SK-N-SH (cell line): ENCODE results near the gene XXYLT1. TPM values are rescaled to one million over a fixed set of nuclear protein-coding genes. Genes with fewer than 3 reads are reported as not detected.

Experiments used
- CTCF ChIA-PET: fragments of 300-600, 350-600 bp; formaldehyde crosslinking; extraction: SDS; loops from one replicate; lab custom pipeline; 2021; lab: Yijun Ruan, JAX
- POLR2A ChIA-PET: fragments of 350-600 bp; sonication (Branson Sonifier 250); formaldehyde crosslinking; extraction: SDS; loops from one replicate; lab custom pipeline; 2020; ENCODE audit warnings: antibody characterized with exemption, inconsistent platforms; lab: Yijun Ruan, JAX
- DNase-seq: peaks from one replicate; pipeline ENCODE4 v3.0.0; 2012
- H2AFZ ChIP-seq: fragments of 200-600 bp; sonication (generic); 2 replicates; pipeline ENCODE4 v1.8.1; 2016; ENCODE audit warnings: antibody characterized with exemption, mild to moderate bottlenecking, low read depth
- H3F3A ChIP-seq: fragments of 200-600 bp; sonication (generic); replicated peaks from 2 replicates; pipeline ENCODE3; 2016; ENCODE audit warnings: antibody characterized with exemption, mild to moderate bottlenecking; ENCODE audit not compliant: insufficient read depth
- H3K27ac ChIP-seq, 2 experiments: fragments of 200-500 bp in 1 of 2; fragments of 200-600 bp in 1 of 2; sonication (Bioruptor generic) in 1 of 2; sonication (generic), shearing (Covaris generic) in 1 of 2; 2 replicates each; pipeline versions ENCODE4 v1.5.1 to v1.6.1; 2014 to 2016; ENCODE audit warnings: low read depth in 2 of 2, inconsistent platforms in 1 of 2, low read length in 1 of 2, mild to moderate bottlenecking in 1 of 2, mixed read lengths in 1 of 2
- H3K27me3 ChIP-seq: fragments of 200-600 bp; sonication (generic), shearing (Covaris generic); 2 replicates; pipeline ENCODE4 v1.6.1; 2016; ENCODE audit warnings: mixed run types; ENCODE audit not compliant: insufficient read depth
- H3K36me3 ChIP-seq, 2 experiments: fragments of 200-500 bp in 1 of 2; fragments of 200-600 bp in 1 of 2; sonication (Bioruptor generic) in 1 of 2; sonication (generic) in 1 of 2; replicated peaks in 1 of 2; 2 replicates each; pipeline versions ENCODE3 to v1.5.1; 2014 to 2016; ENCODE audit warnings: low read length in 1 of 2, mild to moderate bottlenecking in 1 of 2; ENCODE audit not compliant: insufficient read depth in 2 of 2, control insufficient read depth in 1 of 2
- H3K4me1 ChIP-seq, 2 experiments: fragments of 200-500 bp in 1 of 2; fragments of 200-600 bp in 1 of 2; sonication (Bioruptor generic) in 1 of 2; sonication (generic), shearing (Covaris generic) in 1 of 2; 2 replicates each; pipeline versions ENCODE4 v1.5.1 to v1.6.1; 2014 to 2016; ENCODE audit warnings: low read depth in 1 of 2, low read length in 1 of 2, mixed run types in 1 of 2; ENCODE audit not compliant: insufficient read depth in 2 of 2, control insufficient read depth in 1 of 2
- H3K4me2 ChIP-seq: fragments of 200-600 bp; sonication (generic), shearing (Covaris generic); 2 replicates; pipeline ENCODE4 v1.6.1; 2017; ENCODE audit warnings: mixed run types
- H3K4me3 ChIP-seq, 2 experiments: fragments of 200-500 bp in 1 of 2; fragments of 200-600 bp in 1 of 2; sonication (Bioruptor generic) in 1 of 2; sonication (generic), shearing (Covaris generic) in 1 of 2; 2 replicates each; pipeline versions ENCODE4 v1.5.1 to v1.8.1; 2014 to 2016; ENCODE audit warnings: low read depth in 2 of 2, inconsistent platforms in 1 of 2, low read length in 1 of 2, mild to moderate bottlenecking in 1 of 2, mixed read lengths in 1 of 2, moderate library complexity in 1 of 2
- H3K79me2 ChIP-seq: fragments of 200-600 bp; sonication (generic); 2 replicates; pipeline ENCODE4 v1.8.1; 2017; ENCODE audit warnings: mild to moderate bottlenecking; ENCODE audit not compliant: insufficient read depth
- H3K9ac ChIP-seq: fragments of 200-600 bp; sonication (generic); 2 replicates; pipeline ENCODE4 v1.6.1; 2017; ENCODE audit warnings: mixed run types
- H3K9me2 ChIP-seq: fragments of 200-600 bp; sonication (generic); 2 replicates; pipeline ENCODE4 v1.6.1; 2017; ENCODE audit warnings: mixed run types
- H3K9me3 ChIP-seq: fragments of 200-600 bp; sonication (generic); 2 replicates; pipeline ENCODE4 v1.6.1; 2017; ENCODE audit warnings: mixed run types, mild to moderate bottlenecking, moderate library complexity
- H4K20me1 ChIP-seq: fragments of 200-600 bp; sonication (generic); 2 replicates; pipeline ENCODE4 v1.6.1; 2017; ENCODE audit warnings: mild to moderate bottlenecking, mixed run types; ENCODE audit not compliant: insufficient read depth
- CHD2 ChIP-seq: fragments of 150-350 bp; IDR thresholded peaks from 2 replicates; pipeline ENCODE4 v1.6.1; 2018; ENCODE audit warnings: low read length; ENCODE audit not compliant: partially characterized antibody
- CTCF ChIP-seq: fragments of 200-600 bp; sonication (generic); IDR thresholded peaks from 2 replicates; pipeline ENCODE4 v1.6.1; 2017; ENCODE audit warnings: antibody characterized with exemption, mild to moderate bottlenecking, moderate library complexity
- EZH2phosphoT487 ChIP-seq: fragments of 200-600 bp; sonication (generic); IDR thresholded peaks from 2 replicates; pipeline ENCODE4 v1.6.1; 2017; ENCODE audit warnings: low read depth, mixed run types, mild to moderate bottlenecking, antibody characterized with exemption, moderate library complexity, borderline replicate concordance
- FOXM1 ChIP-seq: IDR thresholded peaks from 2 replicates; pipeline ENCODE4 v1.4.0; 2012; ENCODE audit warnings: low read depth, mild to moderate bottlenecking
- GABPA ChIP-seq: IDR thresholded peaks from 2 replicates; pipeline ENCODE4 v1.4.0; 2012; ENCODE audit warnings: low read depth, mild to moderate bottlenecking
- NRF1 ChIP-seq: IDR thresholded peaks from 2 replicates; pipeline ENCODE4 v1.6.1; 2012; ENCODE audit warnings: low read depth, mild to moderate bottlenecking, low read length
- PBX3 ChIP-seq: IDR thresholded peaks from 2 replicates; pipeline ENCODE4; 2012
- POLR2AphosphoS5 ChIP-seq: IDR thresholded peaks from 2 replicates; pipeline ENCODE4 v1.6.1; 2012; ENCODE audit warnings: low read depth, low read length
- RAD21 ChIP-seq: IDR thresholded peaks from 2 replicates; pipeline ENCODE4 v1.6.1; 2012; ENCODE audit warnings: mild to moderate bottlenecking, low read length
- REST ChIP-seq: IDR thresholded peaks from 2 replicates; pipeline ENCODE4 v1.6.1; 2012; ENCODE audit warnings: mild to moderate bottlenecking, low read depth, low read length, moderate library complexity
- RFX5 ChIP-seq: IDR thresholded peaks from 2 replicates; pipeline ENCODE4 v1.6.1; 2012; ENCODE audit warnings: mild to moderate bottlenecking, improper control_type of control experiment, low read length
- RXRA ChIP-seq: IDR thresholded peaks from 2 replicates; pipeline ENCODE4 v1.4.0; 2012; ENCODE audit warnings: low read depth, mild to moderate bottlenecking, borderline replicate concordance
- SMC3 ChIP-seq: IDR thresholded peaks from 2 replicates; pipeline ENCODE4 v1.6.1; 2012; ENCODE audit warnings: low read depth, low read length, improper control_type of control experiment
- TAF1 ChIP-seq: IDR thresholded peaks from 2 replicates; pipeline ENCODE4 v1.6.1; 2012; ENCODE audit warnings: low read depth, mild to moderate bottlenecking, low read length, moderate library complexity, borderline replicate concordance
- TCF12 ChIP-seq: IDR thresholded peaks from 2 replicates; pipeline ENCODE4 v1.4.0; 2012
- WGBS: methylation state at CpG from one replicate; pipeline ENCODE4 v1.1.6; 2017; ENCODE audit warnings: low lambda C conversion rate; 5-methylcytosine and 5-hydroxymethylcytosine counted together
- polyA plus RNA-seq, 3 experiments: library from polyadenylated mRNA; depleted of rRNA; stranded (reverse); fragments of >200 nt; gene quantifications; 2 replicates each; pipeline ENCODE4 v1.2.3, GENCODE V29; 2012
- TF ChIP-seq, protein P1 (sequence below): fragments of 150-350 bp; IDR thresholded peaks from 2 replicates; pipeline ENCODE4 v1.6.1; 2016; ENCODE audit warnings: mild to moderate bottlenecking, low read depth, low read length

Gene XXYLT1
- polyA plus RNA-seq, 1 of the 3 experiments (the other 2 are of a cell fraction): 22.6 TPM

GRCh38 chr3:195034541-195034940, 236.4 kb downstream of the XXYLT1 start:
- H3K79me2 ChIP-seq: no peaks in the 10 kb centered on the region
- CTCF ChIA-PET: interaction anchor here (1.6 kb wide), 1 partner anchor 351 kb away, joined by 4 read pairs; no protein-coding TSS in a partner anchor
- H3K27me3 ChIP-seq: no peaks in the 10 kb centered on the region; the same call in 1 of the 2 replicates

More at GRCh38 chr3:195034541-195034940, 236.4 kb downstream of the XXYLT1 start:
- Histone ChIP-seq H3K4me2 (no peak overlapping the region), H3K4me1 (peaks cover 10 to 13% of the 10 kb centered on the region in 2 experiments; a peak in 2 of 4 replicates), H3K9ac (no peak overlapping the region), H3F3A (no peaks in the 10 kb centered on the region), H3K4me3 (no peak overlapping the region), H3K27ac (no peak overlapping the region), H3K9me3 (no peaks in the 10 kb centered on the region), H3K36me3 (no peaks in the 10 kb centered on the region), H4K20me1 (no peaks in the 10 kb centered on the region), H2AFZ (no peak overlapping the region), H3K9me2 (no peaks in the 10 kb centered on the region)
- no peak for TF ChIP-seq EZH2phosphoT487
- TF ChIP-seq REST: no peak
- TF ChIP-seq, protein P1, sequence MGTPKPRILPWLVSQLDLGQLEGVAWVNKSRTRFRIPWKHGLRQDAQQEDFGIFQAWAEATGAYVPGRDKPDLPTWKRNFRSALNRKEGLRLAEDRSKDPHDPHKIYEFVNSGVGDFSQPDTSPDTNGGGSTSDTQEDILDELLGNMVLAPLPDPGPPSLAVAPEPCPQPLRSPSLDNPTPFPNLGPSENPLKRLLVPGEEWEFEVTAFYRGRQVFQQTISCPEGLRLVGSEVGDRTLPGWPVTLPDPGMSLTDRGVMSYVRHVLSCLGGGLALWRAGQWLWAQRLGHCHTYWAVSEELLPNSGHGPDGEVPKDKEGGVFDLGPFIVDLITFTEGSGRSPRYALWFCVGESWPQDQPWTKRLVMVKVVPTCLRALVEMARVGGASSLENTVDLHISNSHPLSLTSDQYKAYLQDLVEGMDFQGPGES: no peak
- TF ChIP-seq TCF12: no peak
- TF ChIP-seq CHD2: no peak
- TF ChIP-seq RFX5: no peak
- no peak for TF ChIP-seq CTCF
- TF ChIP-seq POLR2AphosphoS5: no peak
- TF ChIP-seq NRF1: no peak
- TF ChIP-seq RXRA: no peak
- TF ChIP-seq GABPA: no peak
- no peak for TF ChIP-seq FOXM1
- no peak for TF ChIP-seq RAD21
- no peak for TF ChIP-seq SMC3
- TF ChIP-seq TAF1: no peak
- TF ChIP-seq PBX3: no peak
- DNase-seq: no peak
- 71% methylated on average over 4 of the region's 11 CpGs for WGBS
- POLR2A ChIA-PET: no interaction called here
